Keratinocyte (primary cell): ENCODE data around the gene PACSIN2. TPM values are rescaled to one million over a fixed set of nuclear protein-coding genes. Genes with fewer than 3 reads are reported as not detected.
A peak's percentile ranks its signal among the peaks of the same experiment; 100 is the strongest.
"Not testable (repeated sequence)": the region's sequence is repeated elsewhere in the genome, so short reads cannot be mapped to it uniquely, and the experiment has no call there.

Source experiments
- DNase-seq: peaks from one replicate; pipeline ENCODE4 v3.0.0-alpha.2; 2011; ENCODE audit warnings: low read depth, missing footprints, low spot score
- FAIRE-seq: peaks from 2 replicates; lab custom pipeline; 2011; peaks lifted over from hg19 to GRCh38; lab: Jason Lieb, UNC
- H2AFZ ChIP-seq: 2 replicates; pipeline ENCODE4 v1.6.0; 2012; ENCODE audit warnings: low read length, control low read depth, inconsistent platforms; ENCODE audit not compliant: control insufficient read depth
- H3K27ac ChIP-seq: 2 replicates; pipeline ENCODE4 v1.5.1; 2011; ENCODE audit warnings: low read length; ENCODE audit not compliant: control insufficient read depth, insufficient read depth
- H3K27me3 ChIP-seq: 3 replicates; pipeline ENCODE4 v1.6.0; 2011; ENCODE audit warnings: low read length; ENCODE audit not compliant: control insufficient read depth, insufficient read depth; ENCODE audit errors: extremely low read depth
- H3K36me3 ChIP-seq, 2 experiments: 2 replicates in 1 of 2; 3 replicates in 1 of 2; pipeline ENCODE4 v1.5.1; 2011; ENCODE audit warnings: low read length in 2 of 2, mild to moderate bottlenecking in 1 of 2; ENCODE audit not compliant: control insufficient read depth in 2 of 2, insufficient read depth in 2 of 2; ENCODE audit errors: extremely low read depth in 1 of 2
- H3K4me1 ChIP-seq: 3 replicates; pipeline ENCODE4 v1.5.1; 2011; ENCODE audit warnings: low read length; ENCODE audit not compliant: control insufficient read depth, insufficient read depth; ENCODE audit errors: extremely low read depth
- H3K4me2 ChIP-seq: 3 replicates; pipeline ENCODE4 v1.6.0; 2011; ENCODE audit warnings: low read depth, low read length; ENCODE audit not compliant: control insufficient read depth, insufficient read depth; ENCODE audit errors: extremely low read depth
- H3K4me3 ChIP-seq, 3 experiments: fragments of 200-600 bp in 1 of 3; sonication (generic) in 1 of 3; 2 replicates in 2 of 3; 3 replicates in 1 of 3; pipeline ENCODE4 v1.5.1; 2011 to 2016; ENCODE audit warnings: low read length in 3 of 3, mild to moderate bottlenecking in 3 of 3, control low read depth in 2 of 3, inconsistent platforms in 1 of 3, low read depth in 1 of 3, mixed read lengths in 1 of 3, mixed run types in 1 of 3, moderate library complexity in 1 of 3; ENCODE audit not compliant: control insufficient read depth in 2 of 3, insufficient read depth in 2 of 3; ENCODE audit errors: extremely low read depth in 1 of 3
- H3K79me2 ChIP-seq: 2 replicates; pipeline ENCODE4 v1.6.0; 2012; ENCODE audit warnings: low read length; ENCODE audit not compliant: control insufficient read depth, insufficient read depth
- H3K9ac ChIP-seq: 3 replicates; pipeline ENCODE4 v1.6.0; 2011; ENCODE audit warnings: low read length; ENCODE audit not compliant: control insufficient read depth, insufficient read depth; ENCODE audit errors: extremely low read depth
- H3K9me1 ChIP-seq: 3 replicates; pipeline ENCODE4 v1.6.0; 2011; ENCODE audit warnings: low read length; ENCODE audit not compliant: control insufficient read depth, insufficient read depth; ENCODE audit errors: extremely low read depth
- H3K9me3 ChIP-seq: 2 replicates; pipeline ENCODE4 v1.5.1; 2012; ENCODE audit warnings: low read depth, low read length; ENCODE audit not compliant: control insufficient read depth
- H4K20me1 ChIP-seq: 3 replicates; pipeline ENCODE4 v1.6.0; 2011; ENCODE audit warnings: low read length; ENCODE audit not compliant: control insufficient read depth, insufficient read depth; ENCODE audit errors: extremely low read depth
- EZH2 ChIP-seq: IDR thresholded peaks from one replicate; pipeline ENCODE4 v1.6.1; 2012; ENCODE audit warnings: inconsistent platforms, mild to moderate bottlenecking, low read length, moderate library complexity
- dilution Hi-C: fragments of 300-500 bp; cut with MboI; formaldehyde crosslinking; loops from one replicate; pipeline ENCODE4 v1.7.0; 2020; ENCODE audit warnings: low sequenced_read_pairs; ENCODE audit not compliant: extremely low pct_ligation_motif_present
- polyA plus RNA-seq, 5 experiments: library from polyadenylated mRNA; depleted of rRNA in 3 of 5; stranded (reverse) in 3 of 5; stranded (forward) in 1 of 5; unstranded in 1 of 5; fragments of >200 nt; gene quantifications; 1 replicate in 1 of 5; 2 replicates in 3 of 5; 3 replicates in 1 of 5; pipeline versions ENCODE4 v1.2.1 to v1.2.3, GENCODE V29; 2011 to 2012; ENCODE audit warnings: missing spikeins in 2 of 5, low read depth in 1 of 5, low replicate concordance in 1 of 5
- TF ChIP-seq, protein P1 (sequence below), 3 experiments: IDR thresholded peaks in 1 of 3; conservative IDR thresholded peaks in 1 of 3; optimal IDR thresholded peaks in 1 of 3; 2 replicates in 2 of 3; 3 replicates in 1 of 3; pipeline versions ENCODE3 to v1.5.1; 2011; ENCODE audit warnings: low read length in 3 of 3, mild to moderate bottlenecking in 3 of 3, moderate library complexity in 2 of 3, control low read depth in 1 of 3, inconsistent platforms in 1 of 3; ENCODE audit not compliant: insufficient read depth in 2 of 3; ENCODE audit errors: extremely low read depth in 1 of 3

Gene PACSIN2
- polyA plus RNA-seq, 1 donor (not counting 4 experiments of a cell fraction or from before 2014, with no cell fraction given) = 55.5 TPM

DNA sequence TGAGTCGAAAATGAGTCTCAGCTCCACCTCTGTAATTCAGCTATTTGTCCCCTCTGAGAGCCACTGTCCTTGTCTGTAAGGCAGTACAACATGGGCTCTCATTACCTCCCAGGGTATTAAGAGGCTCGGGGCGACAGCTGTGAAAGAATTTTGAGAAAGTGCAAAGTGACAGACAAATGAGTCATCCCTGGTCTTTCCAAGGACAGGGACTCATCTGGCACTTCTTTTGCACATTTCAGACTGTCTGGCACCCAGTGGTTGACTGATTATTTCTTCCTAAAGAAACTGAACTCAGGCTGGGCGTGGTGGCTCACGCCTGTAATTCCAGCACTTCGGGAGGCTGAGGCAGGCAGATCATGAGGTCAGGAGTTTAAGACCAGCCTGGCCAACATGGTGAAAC, 95.8 kb downstream of the PACSIN2 start:
- DNase-seq (no peak), FAIRE-seq (peak; percentile 51)
- Histone ChIP-seq H3K79me2 (peaks cover 57% of the 10 kb centered on the region), H3K4me1 (peaks cover 39% of the 10 kb centered on the region), H3K9me3 (no peaks in the 10 kb centered on the region), H3K4me3 (peak overlapping the region in 1 of 3 experiments; percentile 29), H4K20me1 (peaks cover 22% of the 10 kb centered on the region), H3K36me3 (no peaks in the 10 kb centered on the region), H3K27me3 (no peaks in the 10 kb centered on the region), H3K4me2 (peak overlapping the region; percentile 75), H3K9ac (no peak overlapping the region), H2AFZ (no peak overlapping the region), H3K27ac (peak overlapping the region; percentile 63), H3K9me1 (peaks cover 6% of the 10 kb centered on the region)
- TF ChIP-seq EZH2 = no peak
- TF ChIP-seq, protein P1, sequence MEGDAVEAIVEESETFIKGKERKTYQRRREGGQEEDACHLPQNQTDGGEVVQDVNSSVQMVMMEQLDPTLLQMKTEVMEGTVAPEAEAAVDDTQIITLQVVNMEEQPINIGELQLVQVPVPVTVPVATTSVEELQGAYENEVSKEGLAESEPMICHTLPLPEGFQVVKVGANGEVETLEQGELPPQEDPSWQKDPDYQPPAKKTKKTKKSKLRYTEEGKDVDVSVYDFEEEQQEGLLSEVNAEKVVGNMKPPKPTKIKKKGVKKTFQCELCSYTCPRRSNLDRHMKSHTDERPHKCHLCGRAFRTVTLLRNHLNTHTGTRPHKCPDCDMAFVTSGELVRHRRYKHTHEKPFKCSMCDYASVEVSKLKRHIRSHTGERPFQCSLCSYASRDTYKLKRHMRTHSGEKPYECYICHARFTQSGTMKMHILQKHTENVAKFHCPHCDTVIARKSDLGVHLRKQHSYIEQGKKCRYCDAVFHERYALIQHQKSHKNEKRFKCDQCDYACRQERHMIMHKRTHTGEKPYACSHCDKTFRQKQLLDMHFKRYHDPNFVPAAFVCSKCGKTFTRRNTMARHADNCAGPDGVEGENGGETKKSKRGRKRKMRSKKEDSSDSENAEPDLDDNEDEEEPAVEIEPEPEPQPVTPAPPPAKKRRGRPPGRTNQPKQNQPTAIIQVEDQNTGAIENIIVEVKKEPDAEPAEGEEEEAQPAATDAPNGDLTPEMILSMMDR (optimal IDR thresholded peaks at IDR 0.05 in 1 of 3, IDR thresholded peaks at IDR 0.05 in 1 of 3, conservative IDR thresholded peaks at IDR 0.05 in 1 of 3; ENCODE audit: extremely low read depth in 1 of 3, insufficient read depth in 2 of 3, low read length in 3 of 3) = no peak
- dilution Hi-C loops = no loop called here

DNA sequence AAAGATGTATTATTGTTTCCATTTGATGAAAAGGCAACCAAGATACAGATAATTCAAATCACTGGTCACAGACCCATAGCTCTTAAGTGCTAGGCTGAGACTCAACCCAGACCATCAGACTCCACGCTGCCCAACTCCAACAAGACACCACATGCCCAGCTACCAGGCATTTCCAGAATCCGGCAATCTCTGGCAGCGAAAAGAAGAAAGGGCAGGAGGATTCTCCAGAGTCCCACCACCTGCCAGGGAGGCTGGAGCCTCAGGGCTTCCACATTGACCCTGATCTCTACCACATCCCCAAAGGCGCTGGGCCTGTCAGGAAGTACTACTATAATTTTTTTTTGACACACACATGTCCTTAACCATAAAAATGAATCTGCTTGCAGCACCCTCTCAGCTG, 96.4 kb downstream of the PACSIN2 start:
- DNase-seq (no peak), FAIRE-seq (peak; percentile 86)
- Histone ChIP-seq H3K4me2 (peak overlapping the region; percentile 75), H2AFZ (no peak overlapping the region), H3K27me3 (no peaks in the 10 kb centered on the region), H3K4me1 (peaks cover 39% of the 10 kb centered on the region), H3K36me3 (no peaks in the 10 kb centered on the region), H3K9me1 (peaks cover 6% of the 10 kb centered on the region), H3K4me3 (peak overlapping the region in 2 of 3 experiments; percentile 9 to 29), H3K9me3 (no peaks in the 10 kb centered on the region), H3K79me2 (peaks cover 58% of the 10 kb centered on the region), H4K20me1 (peaks cover 26% of the 10 kb centered on the region), H3K27ac (peak overlapping the region; percentile 63), H3K9ac (peak overlapping the region; percentile 50)
- TF ChIP-seq EZH2 = no peak
- TF ChIP-seq, protein P1 (optimal IDR thresholded peaks at IDR 0.05 in 1 of 3, IDR thresholded peaks at IDR 0.05 in 1 of 3, conservative IDR thresholded peaks at IDR 0.05 in 1 of 3; ENCODE audit: extremely low read depth in 1 of 3, insufficient read depth in 2 of 3, low read length in 3 of 3) = no peak
- dilution Hi-C loops = no loop called here

- H3K9me3 ChIP-seq, H3K9me1 ChIP-seq, H3K27me3 ChIP-seq, H2AFZ ChIP-seq, H3K4me3 ChIP-seq, H3K4me2 ChIP-seq, DNase-seq, H3K27ac ChIP-seq, H3K36me3 ChIP-seq, dilution Hi-C loops, FAIRE-seq, H3K9ac ChIP-seq: not testable (repeated sequence)
- Histone ChIP-seq H3K79me2 (peaks cover 57% of the 10 kb centered on the region), H4K20me1 (peaks cover 20% of the 10 kb centered on the region), H3K4me1 (peaks cover 38% of the 10 kb centered on the region)
These were observed 97.6 kb downstream of the PACSIN2 start for GRCh38 chr22:42917358-42917757.
